Mucosa of stomach (tissue), 1 donor: ENCODE results near the gene AHDC1.
A peak's percentile ranks its signal among the peaks of the same experiment; 100 is the strongest.

Source experiments
- H3K27me3 ChIP-seq: one replicate; pipeline ENCODE4 v1.7.0; 2013; ENCODE audit warnings: mild to moderate bottlenecking, low read length; ENCODE audit not compliant: control insufficient read depth, insufficient read depth
- H3K36me3 ChIP-seq: one replicate; pipeline ENCODE4 v1.7.0; 2013; ENCODE audit warnings: low read length; ENCODE audit not compliant: control insufficient read depth, insufficient read depth
- H3K4me1 ChIP-seq: one replicate; pipeline ENCODE4 v1.7.0; 2013; ENCODE audit warnings: mild to moderate bottlenecking, low read length; ENCODE audit not compliant: control insufficient read depth, insufficient read depth
- H3K4me3 ChIP-seq: one replicate; pipeline ENCODE4 v1.7.0; 2013; ENCODE audit warnings: low read length
- H3K9ac ChIP-seq: one replicate; pipeline ENCODE4 v1.7.0; 2013; ENCODE audit warnings: mild to moderate bottlenecking, low read length, moderate library complexity
- H3K9me3 ChIP-seq: one replicate; pipeline ENCODE4 v1.7.0; 2013; ENCODE audit warnings: mild to moderate bottlenecking, low read length, moderate library complexity; ENCODE audit not compliant: control insufficient read depth
- donor health status: Pancreatic carcinoma.

AHDC1 gene

DNA sequence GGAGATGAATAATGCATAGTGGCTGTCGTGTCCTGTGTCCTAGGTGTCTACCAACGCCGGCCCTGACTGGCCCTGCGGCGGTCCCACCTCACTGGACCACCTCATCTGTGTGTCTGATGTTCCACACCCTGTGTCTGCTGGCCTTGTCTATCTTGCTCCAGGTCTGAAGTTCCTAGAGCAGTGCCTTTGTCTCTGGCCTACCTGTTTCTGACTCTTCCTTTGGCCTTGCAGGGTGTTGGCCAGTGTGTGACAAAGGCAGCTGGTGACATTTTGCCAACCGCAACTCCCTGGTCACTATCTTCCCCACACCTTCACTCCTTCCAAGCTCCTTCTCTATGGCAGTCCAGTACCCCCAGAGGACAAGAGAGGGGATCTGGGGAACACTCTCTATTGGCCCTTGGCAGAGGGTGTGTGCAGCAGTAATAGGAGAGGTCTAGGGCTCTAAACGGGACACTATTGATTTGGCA lies 1.4 kb upstream of the AHDC1 start:
- H3K27me3 ChIP-seq: no peaks in the 10 kb centered on the region
- H3K9me3 ChIP-seq: no peaks in the 10 kb centered on the region
- no peak overlapping the region for H3K4me3 ChIP-seq
- H3K36me3 ChIP-seq: no peaks in the 10 kb centered on the region
- H3K9ac ChIP-seq: no peak overlapping the region
- H3K4me1 ChIP-seq: peaks cover 30% of the 10 kb centered on the region

DNA sequence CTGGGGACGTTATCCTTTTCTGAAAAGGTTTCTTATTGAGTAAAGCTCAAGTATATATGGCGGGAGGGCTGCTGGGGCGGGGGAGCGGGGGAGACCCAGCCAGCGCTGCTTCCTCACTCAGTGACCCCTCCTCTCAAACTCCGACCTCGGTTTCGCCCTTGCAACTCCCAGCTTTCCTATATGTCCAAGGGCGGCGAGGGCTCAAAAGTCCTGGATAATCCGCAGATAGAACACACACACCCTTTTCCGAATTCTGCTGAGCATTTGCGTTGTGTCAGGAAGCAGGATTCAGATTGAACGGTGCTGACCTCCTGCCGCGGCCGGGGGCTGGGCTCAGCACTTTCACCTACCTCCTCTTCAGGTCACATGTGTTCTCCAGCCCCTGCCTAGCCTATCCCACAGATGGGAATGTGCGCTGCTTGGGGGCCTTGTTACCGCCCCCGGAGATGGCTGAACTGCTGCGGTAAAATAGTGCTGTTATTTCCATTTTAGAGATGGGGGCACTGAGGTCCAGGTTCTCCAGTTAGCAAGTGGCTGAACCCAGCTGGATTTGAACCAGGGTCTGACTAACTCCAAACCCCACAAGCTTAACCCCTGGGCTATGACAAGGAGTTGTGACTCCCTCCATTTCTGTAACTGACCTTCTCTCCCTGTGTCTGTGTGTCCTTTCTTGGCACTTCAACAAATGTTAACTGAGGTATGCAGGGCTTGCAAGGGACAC lies 795 bp upstream of the AHDC1 start:
- peak overlapping the region; percentile 82 for H3K9ac ChIP-seq
- H3K4me1 ChIP-seq: peaks cover 36% of the 10 kb centered on the region
- no peak overlapping the region for H3K4me3 ChIP-seq

DNA sequence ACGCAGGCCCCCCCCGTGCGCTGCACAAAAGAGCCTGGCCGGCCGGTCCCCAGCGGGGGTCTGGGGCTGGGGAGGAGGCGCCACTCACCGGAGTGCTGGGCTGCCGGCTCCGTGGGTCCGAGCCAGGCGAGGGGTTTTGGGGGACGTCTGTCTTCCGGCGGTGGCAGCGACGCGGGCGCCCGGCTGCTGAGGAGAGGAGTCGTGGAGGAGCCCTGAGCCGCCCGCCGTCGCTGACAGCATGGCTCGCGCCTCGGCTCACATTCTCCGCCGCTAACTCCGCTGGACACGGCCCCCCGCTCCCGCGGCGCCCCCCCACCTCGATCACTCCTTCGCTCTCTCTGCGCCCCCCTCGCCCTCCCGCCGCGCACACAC lies 649 bp downstream of the AHDC1 start:
- Histone ChIP-seq H3K36me3 (no peaks in the 10 kb centered on the region), H3K9ac (peak overlapping the region; percentile 82), H3K4me3 (peak overlapping the region; percentile 63), H3K9me3 (no peaks in the 10 kb centered on the region), H3K27me3 (no peaks in the 10 kb centered on the region), H3K4me1 (peaks cover 50% of the 10 kb centered on the region)

More for the DNA sequence above, 795 bp upstream of the AHDC1 start:
- H3K36me3 ChIP-seq: no peaks in the 10 kb centered on the region
- no peaks in the 10 kb centered on the region for H3K27me3 ChIP-seq
- H3K9me3 ChIP-seq: no peaks in the 10 kb centered on the region

DNA sequence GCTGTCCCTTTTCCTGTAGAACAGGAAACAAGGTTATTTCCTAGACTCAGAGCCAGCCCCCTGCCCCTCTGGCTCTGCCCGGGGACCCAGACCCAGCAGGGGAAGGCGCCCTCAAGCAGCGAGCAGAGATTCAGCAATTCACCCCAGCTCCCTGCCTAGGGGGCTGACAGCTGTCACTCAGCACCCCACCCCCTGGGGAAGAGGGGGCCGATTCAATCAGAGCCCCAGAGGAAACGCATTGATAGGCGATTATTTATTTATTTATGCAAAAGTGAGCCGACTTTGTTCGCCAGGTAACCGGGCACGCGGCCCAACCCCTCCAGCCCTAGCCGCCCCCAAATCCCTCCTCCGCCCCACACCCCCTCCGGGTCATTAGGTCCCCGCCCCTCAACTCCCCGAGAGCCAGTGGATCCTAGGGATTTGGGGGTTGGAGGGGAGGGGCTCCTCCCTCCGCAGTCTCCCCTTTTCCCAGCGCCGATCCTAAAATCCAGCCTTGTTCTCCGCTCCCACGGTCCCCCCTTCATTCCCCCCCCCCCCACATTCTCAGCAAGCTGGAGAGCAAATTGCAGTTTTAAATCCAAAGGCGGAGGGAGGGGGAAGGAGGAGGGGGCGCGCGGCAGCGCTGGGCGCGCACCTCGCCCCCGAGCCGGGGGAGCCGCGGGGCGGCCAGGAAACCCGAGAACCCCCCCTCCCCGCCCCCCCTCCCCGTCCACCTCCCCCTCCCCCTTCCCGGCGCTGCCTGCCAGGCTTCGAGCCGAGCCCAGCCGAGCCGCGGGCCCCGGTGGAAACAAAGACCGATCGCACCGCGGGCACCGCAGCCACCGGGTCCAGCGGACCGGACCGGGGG lies 1.3 kb downstream of the AHDC1 start:
- peak overlapping the region; percentile 82 for H3K9ac ChIP-seq
- peak overlapping the region; percentile 61 for H3K4me3 ChIP-seq
- no peaks in the 10 kb centered on the region for H3K36me3 ChIP-seq
- H3K9me3 ChIP-seq: no peaks in the 10 kb centered on the region
- H3K4me1 ChIP-seq: peaks cover 56% of the 10 kb centered on the region
- no peaks in the 10 kb centered on the region for H3K27me3 ChIP-seq

DNA sequence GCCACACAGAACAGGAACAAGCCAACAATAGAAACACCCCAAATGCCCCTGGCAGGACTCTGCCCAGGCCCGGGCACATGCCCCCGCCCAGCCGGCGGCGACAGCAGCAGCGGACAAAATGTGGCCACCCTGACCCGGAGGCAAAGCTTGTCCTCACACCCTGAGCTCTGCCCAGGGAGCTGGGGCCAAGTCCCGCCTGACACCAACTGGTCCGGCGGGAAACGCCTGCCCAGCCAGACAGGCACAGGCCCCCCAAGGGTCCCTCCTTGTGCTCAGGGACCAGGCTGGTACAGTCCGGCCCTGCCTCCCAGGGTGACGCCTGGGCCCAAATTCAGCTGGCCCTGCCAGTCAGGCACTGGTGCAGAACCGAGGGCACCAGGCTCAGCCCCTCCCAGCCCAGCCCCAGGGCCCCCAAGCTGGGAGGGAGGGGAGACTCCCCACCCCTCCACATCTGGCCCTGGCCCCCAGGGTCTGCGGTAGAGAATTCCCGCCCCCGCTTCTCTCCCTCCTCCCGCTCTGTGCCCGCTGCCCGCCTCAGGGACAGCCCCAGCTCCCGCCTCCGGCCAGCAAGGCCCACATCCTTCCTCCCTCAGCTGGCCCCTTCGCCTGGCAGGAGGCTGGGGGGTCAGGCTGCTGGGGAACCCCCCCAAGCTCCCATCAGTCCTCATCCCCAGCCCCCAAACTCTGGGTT lies 2.0 kb downstream of the AHDC1 start:
- no peaks in the 10 kb centered on the region for H3K27me3 ChIP-seq
- H3K9ac ChIP-seq: peak overlapping the region; percentile 72
- H3K4me3 ChIP-seq: peak overlapping the region; percentile 61
- no peaks in the 10 kb centered on the region for H3K36me3 ChIP-seq
- no peaks in the 10 kb centered on the region for H3K9me3 ChIP-seq
- peaks cover 57% of the 10 kb centered on the region for H3K4me1 ChIP-seq

DNA sequence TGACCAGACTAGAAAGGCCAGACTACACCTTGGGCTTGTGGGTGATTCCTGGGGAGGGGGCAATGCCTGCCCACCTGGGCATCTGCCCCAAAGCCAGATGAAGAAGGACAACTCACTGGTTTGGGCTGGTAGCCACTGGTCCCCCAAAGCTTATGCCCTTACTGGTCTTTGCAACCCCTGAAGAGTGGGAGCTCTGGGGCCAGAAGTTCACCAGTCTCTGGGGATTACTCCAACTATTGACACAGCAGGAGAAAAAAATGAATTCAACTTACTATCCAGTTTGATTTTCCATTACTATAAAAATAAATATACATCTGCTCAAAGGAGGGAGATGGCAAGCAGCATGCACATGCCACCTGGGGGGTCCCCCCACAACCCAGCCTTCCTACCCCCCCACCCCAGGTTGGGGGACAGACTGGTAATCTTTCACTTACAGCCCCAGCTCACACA lies 2.6 kb downstream of the AHDC1 start:
- peaks cover 57% of the 10 kb centered on the region for H3K4me1 ChIP-seq
- H3K36me3 ChIP-seq: no peaks in the 10 kb centered on the region
- no peak overlapping the region for H3K4me3 ChIP-seq
- H3K27me3 ChIP-seq: no peaks in the 10 kb centered on the region
- peak overlapping the region; percentile 72 for H3K9ac ChIP-seq
- no peaks in the 10 kb centered on the region for H3K9me3 ChIP-seq

DNA sequence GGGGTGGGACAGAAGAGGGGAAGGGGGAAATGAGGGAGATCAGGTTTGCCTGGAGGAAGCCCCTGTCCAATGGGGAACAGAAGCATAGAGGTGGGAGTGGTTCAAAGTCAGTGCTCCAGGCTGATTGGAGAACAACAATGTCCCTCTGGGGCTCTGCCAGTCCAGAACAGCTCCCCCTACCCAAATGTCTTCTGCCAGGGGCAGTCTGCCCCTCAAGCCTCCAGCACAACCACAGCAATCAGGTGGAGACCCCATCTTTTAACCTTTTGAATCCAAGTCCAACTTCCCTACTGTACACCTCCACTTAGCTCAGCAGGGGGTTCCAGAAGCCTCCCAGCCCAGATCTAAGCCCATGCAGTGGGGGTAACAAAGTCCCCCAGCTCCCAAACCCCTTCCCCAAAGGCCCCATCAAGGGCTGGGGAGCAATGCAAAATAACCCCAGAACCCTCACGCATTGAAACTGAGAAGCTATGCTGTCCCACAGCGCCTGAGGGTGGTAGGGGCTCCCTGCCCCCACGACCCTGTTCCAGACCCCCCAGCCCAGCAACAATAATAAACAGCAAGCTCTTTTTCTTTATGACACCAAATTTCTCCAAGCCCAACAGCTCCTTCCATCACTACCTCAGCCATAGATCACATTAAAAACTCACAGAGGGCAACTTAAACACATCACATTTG lies 3.3 kb downstream of the AHDC1 start:
- no peak overlapping the region for H3K9ac ChIP-seq
- no peaks in the 10 kb centered on the region for H3K36me3 ChIP-seq
- peaks cover 55% of the 10 kb centered on the region for H3K4me1 ChIP-seq
- no peaks in the 10 kb centered on the region for H3K27me3 ChIP-seq
- no peak overlapping the region for H3K4me3 ChIP-seq
- no peaks in the 10 kb centered on the region for H3K9me3 ChIP-seq

DNA sequence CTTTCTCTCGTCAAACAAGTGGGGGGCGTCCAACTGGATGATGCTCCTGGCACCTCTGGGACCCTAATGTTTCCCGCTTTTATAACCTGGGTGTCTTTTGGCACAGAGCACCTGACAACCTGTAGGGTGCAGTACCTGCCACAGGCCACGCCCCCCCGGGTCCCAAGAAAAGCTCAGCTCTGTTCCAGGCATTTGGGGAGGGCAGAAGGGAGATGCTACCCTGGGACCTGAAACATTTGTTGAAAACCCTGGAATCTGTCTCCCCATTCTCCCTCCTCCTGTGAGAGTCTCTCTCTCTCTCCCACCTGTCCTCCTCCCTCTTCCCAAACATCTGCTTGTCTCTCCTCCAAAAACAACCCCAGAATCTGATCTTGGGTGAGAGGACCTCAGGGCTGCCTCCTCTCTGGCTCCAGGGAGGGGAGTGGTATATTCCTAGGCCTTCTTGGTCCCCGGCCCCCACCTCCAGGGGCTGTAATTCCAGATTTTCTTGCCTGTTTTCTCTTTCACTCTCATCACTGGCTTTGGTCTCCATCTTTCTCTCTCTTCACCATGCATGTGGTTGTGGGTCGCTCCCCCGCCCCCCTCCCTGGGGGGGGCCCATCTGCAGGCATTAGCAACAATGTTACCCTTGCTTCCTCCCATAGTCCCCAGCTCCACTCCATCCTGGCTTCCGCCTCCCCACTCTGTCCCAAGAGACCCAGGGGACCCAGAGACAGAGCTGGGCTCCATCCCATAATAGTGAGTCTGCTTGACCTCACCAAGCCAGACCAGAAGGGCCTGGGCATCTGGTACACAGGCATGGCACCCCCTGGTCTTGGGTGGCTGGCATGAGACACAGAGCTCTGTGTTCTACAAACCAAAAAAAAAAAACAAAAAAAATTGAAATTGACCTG lies 4.1 kb downstream of the AHDC1 start:
- no peaks in the 10 kb centered on the region for H3K27me3 ChIP-seq
- peaks cover 63% of the 10 kb centered on the region for H3K4me1 ChIP-seq
- no peak overlapping the region for H3K9ac ChIP-seq
- H3K9me3 ChIP-seq: no peaks in the 10 kb centered on the region
- no peaks in the 10 kb centered on the region for H3K36me3 ChIP-seq
- H3K4me3 ChIP-seq: no peak overlapping the region

DNA sequence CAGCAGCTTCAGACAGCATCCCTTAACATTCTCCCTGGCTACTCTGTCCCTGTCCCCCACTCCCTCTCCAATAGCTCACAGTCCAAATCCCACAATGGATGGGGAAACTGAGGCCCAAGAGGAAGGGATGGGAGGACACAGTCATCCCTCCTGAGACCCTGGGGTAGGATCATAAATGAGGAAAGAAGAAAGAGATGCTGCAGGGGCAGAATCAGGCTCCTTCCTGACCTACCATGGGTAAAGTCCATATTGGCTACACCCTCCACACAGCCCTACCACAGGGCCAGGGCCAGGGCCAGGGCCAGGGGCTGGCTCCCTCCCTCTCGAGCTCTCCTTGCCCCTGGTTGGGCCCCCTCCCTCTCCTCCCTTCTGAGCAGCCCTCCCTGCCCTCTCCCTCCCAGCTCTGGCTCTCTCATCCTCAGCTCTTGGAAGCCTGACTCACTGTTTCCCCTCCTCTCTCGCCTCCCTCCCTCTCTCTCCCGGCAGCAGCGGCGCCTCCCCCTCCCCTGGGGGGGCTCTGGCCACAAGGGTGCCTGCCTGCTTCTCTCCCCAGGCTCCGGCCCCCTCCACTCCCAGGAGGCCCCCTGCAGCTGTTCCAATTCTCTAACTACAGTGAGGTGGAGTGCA lies 4.9 kb downstream of the AHDC1 start:
- peaks cover 70% of the 10 kb centered on the region for H3K4me1 ChIP-seq
- H3K27me3 ChIP-seq: no peaks in the 10 kb centered on the region
- peak overlapping the region; percentile 8 for H3K9ac ChIP-seq
- H3K4me3 ChIP-seq: no peak overlapping the region
- no peaks in the 10 kb centered on the region for H3K36me3 ChIP-seq
- no peaks in the 10 kb centered on the region for H3K9me3 ChIP-seq

DNA sequence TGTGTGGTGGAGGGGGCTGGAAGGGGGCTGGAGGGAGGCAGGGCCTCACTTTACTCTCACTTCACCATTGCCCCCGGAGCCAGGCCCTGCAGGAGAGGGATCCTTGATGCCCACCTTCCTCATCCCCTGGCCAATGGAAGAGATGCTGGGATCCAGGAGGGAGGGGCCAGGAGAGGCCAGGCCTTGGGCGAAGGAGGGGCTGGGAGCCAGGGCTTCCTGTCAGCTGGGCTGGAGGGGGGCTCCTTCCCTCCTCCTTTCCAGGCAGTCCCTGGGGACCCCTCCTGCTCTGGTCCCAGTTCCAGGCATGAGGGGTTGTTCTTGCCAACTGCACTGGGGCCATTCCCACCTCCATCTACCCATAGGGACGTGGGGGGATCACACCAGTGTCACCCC lies 5.7 kb downstream of the AHDC1 start:
- no peaks in the 10 kb centered on the region for H3K27me3 ChIP-seq
- no peak overlapping the region for H3K4me3 ChIP-seq
- H3K36me3 ChIP-seq: no peaks in the 10 kb centered on the region
- H3K9ac ChIP-seq: no peak overlapping the region
- no peaks in the 10 kb centered on the region for H3K9me3 ChIP-seq
- H3K4me1 ChIP-seq: peaks cover 70% of the 10 kb centered on the region
